Motor neuron (in vitro differentiated cells): ENCODE results near the gene ADSL. TPM values are rescaled to one million over a fixed set of nuclear protein-coding genes. Genes with fewer than 3 reads are reported as not detected.
A peak's percentile ranks its signal among the peaks of the same experiment; 100 is the strongest.

Experiments used
- ATAC-seq, 8 experiments: fragments of 200-7000 bp; cut with Tn5 transposase; replicated peaks in 6 of 8; 2 replicates each; pipeline ENCODE4 v1.8.0; 2021; ENCODE audit warnings: mild to moderate bottlenecking in 8 of 8, moderate library complexity in 8 of 8
- H3K27ac ChIP-seq, 2 donors: fragments of 250-450 bp; sonication (Bioruptor Pico); 2 replicates each; pipeline ENCODE4 v1.9.0; 2021; ENCODE audit warnings: antibody characterized with exemption in 2 of 2, mild to moderate bottlenecking in 2 of 2, moderate library complexity in 1 of 2
- H3K4me1 ChIP-seq, 2 donors: fragments of 250-450 bp; sonication (Bioruptor Pico); replicated peaks in 1 of 2; 2 replicates each; pipeline ENCODE4 v1.6.1; 2021; ENCODE audit warnings: antibody characterized with exemption in 2 of 2, mild to moderate bottlenecking in 2 of 2, moderate library complexity in 1 of 2
- H3K4me3 ChIP-seq, 5 donors: fragments of 250-450 bp; sonication (Bioruptor Pico); 2 replicates each; pipeline ENCODE4 v1.9.0; 2021; ENCODE audit warnings: antibody characterized with exemption in 5 of 5, mild to moderate bottlenecking in 5 of 5, moderate library complexity in 4 of 5
- WGBS, 10 experiments: fragments of 450-650 bp; shearing (Covaris generic); methylation state at CpG; one replicate each; pipeline ENCODE4 v1.0.0; 2022; 5-methylcytosine and 5-hydroxymethylcytosine counted together
- in situ Hi-C, 9 experiments: fragments of 400-800 bp; cut with MboI; loops; one replicate each; pipeline ENCODE4 v1.15.0; 2021; ENCODE audit warnings: low sequenced_read_pairs in 9 of 9, low pct_unique_long_range_greater_than_20kb in 2 of 9; ENCODE audit not compliant: unreplicated experiment in 9 of 9
- total RNA-seq, 8 experiments: library from RNA; unstranded; fragments of 300-600 nt; gene quantifications; 2 replicates each; pipeline versions ENCODE4 v1.2.3 to v1.2.4, GENCODE V29; 2022

Gene ADSL
- total RNA-seq, 8 experiments from 2014 or later, result 49.8 to 98.7 (median 80.0) TPM

DNA sequence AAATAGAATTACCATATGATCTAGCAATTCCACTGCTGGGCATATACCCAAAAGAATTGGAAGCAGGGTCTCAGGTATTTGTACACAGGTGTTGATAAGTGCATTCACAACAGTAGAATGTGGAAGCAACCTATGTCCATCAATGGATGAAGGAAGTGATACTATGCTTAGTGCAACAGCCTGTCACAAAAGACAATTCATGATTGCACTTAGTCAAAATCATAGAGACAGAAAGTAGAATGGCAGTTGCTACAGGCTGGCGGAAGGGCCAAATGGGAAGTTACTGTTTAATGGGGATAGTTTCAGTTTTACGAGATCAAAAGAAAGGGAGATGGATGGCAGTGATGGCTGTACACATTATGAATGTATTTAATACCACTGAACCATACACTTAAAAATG, 66.1 kb downstream of the ADSL start:
- WGBS, 10 experiments, result 80 to 100% (median 100%) methylated on average over 1 to 2 of the region's 2 CpGs; no CpG with 5 or more reads in 4 of the 10 experiments
- Histone ChIP-seq H3K4me3 (no peak overlapping the region), H3K27ac (no peak overlapping the region), H3K4me1 (no peaks in the 10 kb centered on the region)
- in situ Hi-C loops, result no loop called here
- no peak for ATAC-seq

DNA sequence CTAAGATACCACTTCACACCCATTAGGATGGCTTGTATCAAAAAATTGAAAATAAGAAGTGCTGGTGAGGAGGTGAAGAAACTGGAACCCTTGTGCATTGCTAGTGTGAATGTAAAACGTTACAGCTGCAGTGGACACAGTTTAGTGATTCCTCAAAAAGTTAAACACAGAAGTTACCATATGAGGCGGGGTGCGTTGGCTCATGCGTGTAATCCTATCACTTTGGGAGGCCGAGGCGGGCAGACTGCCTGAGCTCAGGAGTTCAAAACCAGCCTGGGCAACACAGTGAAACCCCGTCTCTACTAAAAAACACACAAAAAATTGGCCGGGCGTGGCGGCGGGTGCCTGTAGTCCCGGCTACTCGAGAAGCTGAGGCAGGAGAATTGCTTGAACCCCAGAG, 67.6 kb downstream of the ADSL start:
- no peak overlapping the region for H3K27ac ChIP-seq
- peak in 1 of 8 experiments; percentile 13 for ATAC-seq
- H3K4me1 ChIP-seq, result peaks cover 8 to 12% of the 10 kb centered on the region in 2 donors
- 63 to 100% (median 83%) methylated on average over 1 to 9 of the region's 13 CpGs; no CpG with 5 or more reads in 5 of the 10 experiments for WGBS, 10 experiments
- in situ Hi-C loops, result no loop called here
- no peak overlapping the region for H3K4me3 ChIP-seq

DNA sequence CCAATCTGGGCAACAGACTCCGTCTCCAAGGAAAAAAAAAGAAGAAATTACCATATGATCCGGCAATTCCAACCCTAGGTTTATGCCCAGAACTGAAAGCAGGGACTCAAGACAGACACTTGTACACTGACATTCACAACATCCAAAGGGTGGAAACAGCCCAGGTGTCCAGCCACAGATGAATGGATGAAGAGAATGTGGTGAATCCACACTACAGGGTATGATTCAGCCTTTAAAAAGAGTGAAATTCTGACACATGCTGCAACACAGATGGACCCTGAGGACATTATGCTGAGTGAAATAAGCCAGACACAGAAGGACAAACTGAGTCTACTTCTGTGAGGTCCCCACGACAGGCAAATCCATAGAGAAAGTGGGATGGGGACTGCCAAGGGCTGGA, 68.0 kb downstream of the ADSL start:
- Histone ChIP-seq H3K4me3 (no peak overlapping the region), H3K27ac (no peak overlapping the region), H3K4me1 (peaks cover 11 to 14% of the 10 kb centered on the region in 2 donors)
- WGBS, 10 experiments, result 0 to 83% (median 20%) methylated on average over 1 to 3 of the region's 3 CpGs; no CpG with 5 or more reads in 3 of the 10 experiments
- in situ Hi-C loops, result no loop called here
- ATAC-seq, result peak in 3 of 8 experiments; percentile 54 to 70 (median 56)

DNA sequence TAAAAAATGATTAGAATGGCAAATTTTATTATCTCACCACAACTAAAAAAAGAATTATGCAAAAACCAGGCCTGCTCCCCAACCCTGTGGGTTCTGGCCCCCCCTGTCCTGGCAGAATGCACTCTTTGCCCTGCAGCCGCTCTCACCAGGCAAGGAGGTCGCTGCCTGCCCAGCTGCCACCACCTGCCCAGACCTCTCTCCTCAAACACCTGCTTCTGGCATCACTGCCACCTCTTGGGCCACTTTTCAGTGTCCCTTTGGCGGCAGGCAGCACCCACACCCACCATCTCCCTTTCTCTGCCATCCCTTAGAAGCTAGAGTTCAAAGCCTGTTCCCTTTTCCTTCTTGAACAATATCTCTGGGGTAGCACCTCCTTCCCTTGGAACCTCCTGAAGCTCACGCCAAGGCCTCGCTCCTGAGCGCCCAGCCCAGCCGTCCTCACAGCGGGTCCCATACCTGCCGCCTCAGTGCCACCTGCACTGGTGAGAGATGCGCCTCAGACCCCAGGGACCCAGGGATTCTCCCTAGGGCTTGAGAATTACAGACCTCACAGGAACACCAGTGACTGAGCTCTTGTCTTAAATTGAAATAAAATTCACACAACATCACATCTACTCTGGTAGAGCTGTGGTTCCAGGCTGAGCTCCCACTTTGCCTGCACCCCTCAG, 68.7 kb downstream of the ADSL start:
- Histone ChIP-seq H3K4me3 (no peak overlapping the region), H3K4me1 (peaks cover 11 to 14% of the 10 kb centered on the region in 2 donors), H3K27ac (no peak overlapping the region)
- in situ Hi-C loops, result no loop called here
- ATAC-seq, result peak in 1 of 8 experiments; percentile 25
- WGBS, 10 experiments, result 53 to 100% (median 100%) methylated on average over 1 to 6 of the region's 10 CpGs; no CpG with 5 or more reads in 3 of the 10 experiments

DNA sequence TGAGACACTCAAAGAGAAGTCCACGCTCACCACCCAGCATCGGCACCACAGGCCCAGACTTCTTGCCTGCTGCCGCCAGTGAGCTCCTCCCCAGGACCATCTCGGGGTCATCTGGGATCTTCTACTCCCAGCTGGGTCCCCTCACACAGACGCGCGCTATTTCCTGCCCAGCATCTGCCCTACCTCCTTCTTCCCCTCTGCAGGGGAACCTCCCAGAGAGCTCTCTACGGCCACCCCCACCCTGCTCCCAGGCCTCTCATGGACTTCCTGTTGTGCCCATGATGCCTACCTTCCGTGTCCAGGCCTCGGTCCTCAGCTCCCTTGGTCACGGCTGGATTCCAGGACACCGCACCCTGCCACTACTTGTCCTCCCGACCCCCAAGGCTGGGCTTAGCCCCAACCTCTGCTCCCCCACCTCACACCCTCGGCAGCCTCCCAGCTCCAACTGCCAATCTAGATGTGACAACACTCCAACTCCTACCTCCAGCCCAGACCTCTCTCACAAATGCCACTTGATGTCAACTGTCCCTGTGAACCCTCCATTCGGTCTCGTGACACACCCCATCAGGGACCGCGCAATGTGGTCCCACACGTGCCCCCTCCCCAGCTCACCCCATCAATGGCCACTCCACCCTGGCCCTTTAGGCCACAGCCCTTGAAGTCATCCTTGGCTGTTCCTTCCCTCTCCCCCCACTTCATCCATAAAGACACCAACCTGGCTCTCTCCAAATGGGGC, 69.4 kb downstream of the ADSL start:
- in situ Hi-C loops, result no loop called here
- Histone ChIP-seq H3K4me1 (peaks cover 11 to 14% of the 10 kb centered on the region in 2 donors), H3K4me3 (no peak overlapping the region), H3K27ac (no peak overlapping the region)
- WGBS, 10 experiments, result 33 to 100% (median 100%) methylated on average over 1 to 4 of the region's 19 CpGs; no CpG with 5 or more reads in 5 of the 10 experiments
- ATAC-seq, result no peak

DNA sequence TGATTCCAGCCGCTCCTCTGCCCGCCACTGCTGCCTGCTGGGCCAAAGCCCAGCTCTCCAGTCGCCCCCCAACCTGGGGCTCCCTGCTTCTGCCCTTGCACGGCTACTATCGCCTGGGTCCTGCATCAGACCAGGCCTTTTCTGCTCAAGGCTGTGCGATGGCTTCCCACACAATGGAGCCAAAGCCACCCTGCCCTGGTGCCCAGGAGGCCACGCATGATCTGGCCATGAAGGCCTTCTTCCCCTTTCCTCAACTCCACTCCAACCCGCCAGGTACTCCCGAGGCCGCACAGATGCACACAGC, 69.9 kb downstream of the ADSL start:
- Histone ChIP-seq H3K27ac (no peak overlapping the region), H3K4me1 (peaks cover 11 to 14% of the 10 kb centered on the region in 2 donors), H3K4me3 (no peak overlapping the region)
- in situ Hi-C loops, result no loop called here
- no peak for ATAC-seq
- WGBS, 10 experiments, result 97 to 100% (median 100%) methylated on average over 1 to 4 of the region's 10 CpGs; no CpG with 5 or more reads in 5 of the 10 experiments

DNA sequence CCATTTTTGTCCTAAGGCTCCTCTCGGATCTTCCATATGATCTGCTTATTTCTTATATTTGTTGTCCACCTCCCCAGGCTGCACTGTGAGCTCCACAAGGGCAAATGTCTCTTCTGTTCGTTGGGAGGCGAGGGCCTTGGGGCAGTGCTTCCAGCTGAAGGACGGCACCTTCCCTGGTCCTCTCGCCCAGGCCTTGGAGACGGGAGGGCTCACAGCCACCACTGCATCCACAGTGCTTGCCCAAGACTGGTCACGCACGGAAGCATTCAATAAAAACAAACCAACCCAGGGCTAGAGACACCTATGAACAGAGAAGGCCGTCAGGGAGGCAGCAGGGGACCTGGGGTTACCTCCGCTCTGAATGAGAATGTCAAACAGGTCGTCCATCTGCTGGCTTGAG, 70.3 kb downstream of the ADSL start:
- Histone ChIP-seq H3K4me1 (peaks cover 11 to 14% of the 10 kb centered on the region in 2 donors), H3K27ac (no peak overlapping the region), H3K4me3 (no peak overlapping the region)
- 92 to 100% (median 93%) methylated on average over 2 to 10 of the region's 11 CpGs; no CpG with 5 or more reads in 6 of the 10 experiments for WGBS, 10 experiments
- no peak for ATAC-seq
- in situ Hi-C loops, result no loop called here

DNA sequence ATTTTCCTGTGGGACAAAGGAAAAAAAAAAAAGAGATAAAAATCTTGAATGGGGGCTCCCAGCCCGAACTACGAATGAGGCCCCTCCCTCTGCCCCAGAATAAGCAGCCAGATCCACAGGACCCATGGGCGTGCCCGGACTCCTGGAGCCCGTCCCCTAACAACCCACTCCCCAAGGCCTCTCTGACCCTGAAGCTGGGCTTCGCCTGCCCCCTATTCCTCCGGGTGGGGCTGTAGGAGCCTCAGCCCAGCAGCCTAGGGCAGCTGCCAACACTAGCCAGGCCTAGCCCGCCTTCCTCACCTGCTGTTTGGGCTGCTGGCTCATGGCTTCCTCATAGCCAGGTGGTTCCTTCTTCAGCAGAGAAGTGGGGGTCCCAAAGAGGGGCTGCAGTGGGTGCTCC, 70.7 kb downstream of the ADSL start:
- ATAC-seq, result no peak
- in situ Hi-C loops, result no loop called here
- no peak overlapping the region for H3K4me3 ChIP-seq
- peaks cover 11 to 14% of the 10 kb centered on the region in 2 donors for H3K4me1 ChIP-seq
- no peak overlapping the region for H3K27ac ChIP-seq
- WGBS, 10 experiments, result 94 to 100% methylated on average over 2 to 5 of the region's 8 CpGs; no CpG with 5 or more reads in 8 of the 10 experiments

DNA sequence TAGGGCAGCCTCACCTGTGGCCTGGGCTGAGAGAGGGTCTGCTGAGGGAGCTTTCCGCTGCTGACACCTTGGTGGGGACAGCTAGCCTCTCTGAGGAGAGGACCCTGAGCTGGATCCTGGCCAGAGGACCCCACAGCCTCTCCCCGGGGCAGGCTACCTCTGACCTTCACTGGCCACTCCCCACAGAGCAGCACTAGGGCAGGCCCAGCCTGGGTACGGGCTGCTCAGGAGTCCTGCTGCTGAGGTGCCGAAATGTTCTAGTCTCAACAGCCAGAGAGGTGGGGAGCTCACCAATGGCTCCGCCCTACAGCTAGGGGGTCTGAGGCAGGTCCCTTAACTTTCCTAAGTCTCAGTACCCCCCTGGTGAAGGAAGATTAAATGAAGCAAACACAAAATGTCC, 71.6 kb downstream of the ADSL start:
- Histone ChIP-seq H3K4me3 (no peak overlapping the region), H3K4me1 (peaks cover 11 to 14% of the 10 kb centered on the region in 2 donors), H3K27ac (peak overlapping the region; percentile 61 to 77)
- ATAC-seq, result no peak
- in situ Hi-C loops, result no loop called here
- 95 to 100% (median 100%) methylated on average over 1 to 3 of the region's 5 CpGs; no CpG with 5 or more reads in 7 of the 10 experiments for WGBS, 10 experiments

DNA sequence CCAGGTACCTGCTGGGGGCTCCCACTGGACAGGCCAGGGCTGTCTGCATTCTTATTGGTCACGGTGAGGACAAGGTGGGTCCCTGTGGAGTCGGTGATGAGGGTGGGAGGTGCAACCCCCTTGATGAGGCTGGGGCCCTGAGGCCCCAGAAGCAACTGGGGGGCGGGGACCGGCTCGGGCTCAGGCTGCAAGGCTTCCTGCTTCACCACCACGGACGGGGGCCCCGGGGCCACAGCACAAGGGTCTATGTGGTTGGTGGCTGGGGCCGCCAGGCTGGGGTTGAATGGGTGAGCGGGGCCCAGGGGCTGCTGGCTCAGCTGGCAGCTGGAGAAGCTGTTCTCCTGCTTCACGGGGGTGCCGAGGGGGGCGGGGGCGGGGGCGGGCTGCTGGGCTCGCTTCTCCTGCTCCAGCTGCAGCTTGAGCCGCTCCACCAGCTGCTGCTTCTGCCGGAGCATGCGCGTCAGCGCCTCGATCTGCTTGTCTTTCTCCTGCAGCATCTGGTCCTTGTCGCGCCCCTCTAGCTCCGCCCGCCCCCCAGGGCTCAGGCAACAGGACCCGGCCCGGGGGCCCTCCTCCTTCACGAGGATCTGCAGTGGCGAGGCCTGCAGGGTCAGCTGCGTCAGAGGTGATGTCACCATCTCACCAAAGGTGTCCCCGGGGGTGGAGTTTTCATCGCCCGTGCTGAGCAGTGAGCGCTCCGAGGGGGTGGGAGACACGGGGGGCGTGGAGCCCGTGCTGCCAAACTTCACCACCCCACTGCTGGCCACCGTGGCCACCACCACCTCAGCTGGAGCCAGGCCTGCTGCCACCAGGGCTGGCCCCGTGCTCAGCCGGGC, 72.3 kb downstream of the ADSL start:
- WGBS, 10 experiments, result 20 to 100% methylated on average over 1 to 2 of the region's 42 CpGs; no CpG with 5 or more reads in 8 of the 10 experiments
- no peak overlapping the region for H3K4me3 ChIP-seq
- peak overlapping the region; percentile 61 to 79 for H3K27ac ChIP-seq
- H3K4me1 ChIP-seq, result peaks cover 11 to 14% of the 10 kb centered on the region in 2 donors
- ATAC-seq, result peak in 6 of 8 experiments; percentile 13 to 97 (median 92)
- in situ Hi-C loops, result no loop called here

DNA sequence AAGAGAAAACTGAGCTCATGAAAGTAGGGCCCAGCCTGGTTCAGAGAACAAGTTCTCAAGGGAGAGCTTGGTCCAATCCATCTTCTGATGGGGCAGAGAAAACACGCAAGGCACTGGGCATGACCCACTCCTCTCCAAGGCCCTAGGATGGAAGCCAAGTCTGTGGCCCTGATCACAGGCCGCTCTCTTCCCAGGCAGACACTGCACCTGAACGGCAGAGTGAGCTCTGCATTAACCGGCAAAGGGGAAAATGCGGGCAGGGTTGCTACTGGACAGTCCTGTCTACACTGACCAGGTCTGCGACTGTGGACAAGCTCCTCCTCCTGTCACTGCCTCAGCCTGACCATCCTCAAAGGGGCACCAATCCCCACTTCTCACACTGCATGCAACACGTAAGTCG, 73.4 kb downstream of the ADSL start:
- Histone ChIP-seq H3K4me3 (no peak overlapping the region), H3K4me1 (peaks cover 11 to 14% of the 10 kb centered on the region in 2 donors), H3K27ac (no peak overlapping the region)
- no peak for ATAC-seq
- in situ Hi-C loops, result no loop called here
- WGBS, 10 experiments, result 60 to 100% (median 100%) methylated on average over 1 to 5 of the region's 8 CpGs; no CpG with 5 or more reads in 3 of the 10 experiments

DNA sequence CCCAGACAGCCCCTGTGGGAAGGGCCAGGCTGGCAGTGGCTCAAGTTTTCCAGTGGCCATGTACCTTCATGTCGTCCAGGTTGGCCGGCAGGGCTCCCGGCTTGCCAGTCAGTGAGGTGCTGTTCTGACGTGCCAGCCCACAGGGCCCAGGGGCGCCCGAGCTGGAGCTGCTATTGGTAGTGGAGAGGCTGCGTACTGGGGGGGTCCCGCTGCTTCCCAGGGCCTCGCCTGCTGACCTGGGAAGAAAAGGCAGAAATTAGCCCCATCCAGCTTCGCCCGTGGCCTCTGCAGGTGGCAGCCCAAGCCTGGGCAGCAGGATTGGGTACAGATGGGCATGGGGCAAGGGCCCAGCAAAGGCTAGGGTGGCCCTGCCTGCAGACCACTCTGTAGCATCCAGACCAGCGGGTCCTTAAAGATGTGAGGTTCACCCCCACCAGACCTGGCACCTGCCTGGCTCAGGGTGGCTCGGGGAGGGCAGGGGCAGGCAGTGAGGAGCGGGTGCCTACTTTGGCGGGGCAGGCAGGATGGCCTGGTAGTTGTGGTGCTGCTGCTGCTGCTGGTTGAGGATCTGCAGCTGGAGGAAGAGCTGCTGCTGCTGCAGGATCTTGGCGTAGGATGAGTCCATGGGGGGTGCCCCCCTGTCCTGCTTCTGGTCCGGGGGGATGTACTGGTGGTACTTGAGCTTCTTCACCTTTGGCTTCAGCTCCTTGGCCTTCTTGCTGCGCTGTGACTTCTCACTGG, 74.2 kb downstream of the ADSL start:
- 98 to 100% methylated on average over 7 to 9 of the region's 18 CpGs; no CpG with 5 or more reads in 8 of the 10 experiments for WGBS, 10 experiments
- no peak overlapping the region for H3K4me3 ChIP-seq
- in situ Hi-C loops, result no loop called here
- no peak for ATAC-seq
- H3K4me1 ChIP-seq, result peaks cover 11 to 14% of the 10 kb centered on the region in 2 donors
- H3K27ac ChIP-seq, result no peak overlapping the region
